Germinal center (tissue), 1 donor: ENCODE data around the gene IZUMO4.
A peak's percentile ranks its signal among the peaks of the same experiment; 100 is the strongest.

Source experiments
- DNase-seq: peaks from one replicate; pipeline ENCODE4 v3.0.0; 2012; ENCODE audit warnings: mixed read lengths, low spot score

The IZUMO4 gene

DNA sequence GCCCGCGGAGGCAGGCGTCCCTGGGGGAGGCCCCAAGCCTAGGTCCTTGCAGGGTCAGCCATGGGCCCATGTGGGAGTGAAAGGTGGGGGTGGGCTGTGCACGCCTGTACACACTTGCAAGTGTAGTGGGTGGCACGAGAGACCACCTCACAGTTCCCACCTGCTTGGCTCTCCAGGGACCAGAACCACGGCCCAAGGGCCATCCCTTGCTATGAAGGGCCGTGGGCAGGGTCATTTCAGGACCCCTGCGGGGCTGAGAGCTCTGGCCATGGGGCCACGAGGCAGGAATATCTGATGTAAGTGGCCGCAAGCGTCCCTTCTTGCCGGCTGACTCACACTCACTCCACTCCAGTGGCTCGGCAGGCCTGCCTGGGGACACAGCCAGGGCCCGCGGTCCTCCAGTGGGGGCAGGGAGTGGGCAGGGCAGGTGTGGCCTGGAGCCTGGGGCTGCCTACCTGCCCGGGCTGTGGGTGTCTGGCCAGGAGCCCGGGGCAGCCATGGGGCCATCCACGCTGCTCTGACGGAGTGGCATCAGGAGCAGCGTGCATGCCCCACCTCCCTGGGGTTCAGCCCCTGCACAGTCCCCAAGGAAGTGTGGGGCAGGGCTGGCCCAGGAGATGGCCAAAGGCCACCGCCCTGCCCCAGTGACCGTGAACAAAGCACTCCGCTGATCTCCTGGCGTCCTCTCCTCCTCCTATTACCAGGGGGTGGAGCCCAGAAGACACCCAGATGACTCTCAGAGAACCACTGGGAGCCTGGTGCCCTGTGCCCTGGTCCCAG, 37.1 kb upstream of the IZUMO4 start:
- DNase-seq = no peak

GRCh38 chr19:2060884-2061494, 35.7 kb upstream of the IZUMO4 start:
- no peak for DNase-seq

- DNase-seq = peak; percentile 97
These were observed 35.0 kb upstream of the IZUMO4 start for GRCh38 chr19:2061495-2062388.

GRCh38 chr19:2062389-2062729, 34.4 kb upstream of the IZUMO4 start:
- no peak for DNase-seq

DNA sequence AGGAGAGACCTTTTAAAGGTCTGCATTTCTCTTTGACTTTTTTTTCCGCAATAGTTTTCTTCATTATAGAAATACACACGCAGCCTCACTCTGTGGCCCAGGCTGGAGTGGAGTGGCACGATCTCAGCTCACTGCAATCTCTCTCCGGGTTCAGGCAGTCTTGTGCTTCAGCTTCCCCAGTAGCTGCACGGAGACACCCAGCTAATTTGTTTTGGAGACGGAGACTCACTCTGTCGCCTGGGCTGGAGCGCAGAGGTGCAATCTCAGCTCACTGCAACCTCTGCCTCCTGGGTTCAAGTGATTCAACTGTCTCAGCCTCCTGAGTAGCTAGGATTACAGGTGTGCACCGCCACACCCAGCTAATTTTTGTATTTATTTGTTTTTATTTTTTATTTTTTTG, 33.9 kb upstream of the IZUMO4 start:
- DNase-seq = no peak

GRCh38 chr19:2063824-2064223, 32.9 kb upstream of the IZUMO4 start:
- no peak for DNase-seq

GRCh38 chr19:2064395-2064787, 32.3 kb upstream of the IZUMO4 start:
- no peak for DNase-seq

DNA sequence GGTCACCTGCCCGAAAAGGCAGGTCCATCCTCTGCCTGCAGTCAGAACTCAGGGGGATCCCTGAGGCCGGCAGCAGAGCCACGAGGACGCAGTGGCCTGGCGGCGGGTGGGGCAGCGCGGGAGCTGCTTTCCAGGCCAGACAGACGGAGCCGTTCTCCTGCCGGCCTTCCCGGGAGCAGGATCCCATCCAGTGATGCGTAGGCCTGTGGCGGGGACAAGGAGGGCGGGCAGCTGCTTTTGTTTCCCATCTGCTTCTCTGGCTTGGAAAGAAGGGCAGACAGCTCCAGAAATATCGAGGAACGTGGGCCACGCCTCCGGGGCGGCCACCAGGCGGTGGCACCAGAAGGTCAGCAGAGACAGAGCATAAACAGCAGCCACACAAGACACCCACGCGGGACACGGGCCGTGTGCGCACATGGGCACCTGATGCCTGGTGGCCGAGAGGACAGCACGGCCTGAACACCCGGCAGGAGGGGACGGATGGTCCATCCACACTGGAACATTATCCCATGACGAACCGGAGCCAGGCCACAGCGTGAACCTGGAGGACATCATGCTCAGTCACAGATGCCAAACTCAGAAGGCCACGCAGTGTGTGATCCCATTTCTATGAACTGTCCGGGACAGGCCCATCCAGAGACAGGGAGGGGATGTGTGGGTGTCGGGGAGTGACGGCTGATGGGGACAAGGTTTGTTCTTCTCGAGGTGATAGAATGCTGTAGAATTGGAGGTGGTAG, 31.8 kb upstream of the IZUMO4 start:
- DNase-seq = no peak

GRCh38 chr19:2070436-2070827, 26.3 kb upstream of the IZUMO4 start:
- DNase-seq = no peak

DNA sequence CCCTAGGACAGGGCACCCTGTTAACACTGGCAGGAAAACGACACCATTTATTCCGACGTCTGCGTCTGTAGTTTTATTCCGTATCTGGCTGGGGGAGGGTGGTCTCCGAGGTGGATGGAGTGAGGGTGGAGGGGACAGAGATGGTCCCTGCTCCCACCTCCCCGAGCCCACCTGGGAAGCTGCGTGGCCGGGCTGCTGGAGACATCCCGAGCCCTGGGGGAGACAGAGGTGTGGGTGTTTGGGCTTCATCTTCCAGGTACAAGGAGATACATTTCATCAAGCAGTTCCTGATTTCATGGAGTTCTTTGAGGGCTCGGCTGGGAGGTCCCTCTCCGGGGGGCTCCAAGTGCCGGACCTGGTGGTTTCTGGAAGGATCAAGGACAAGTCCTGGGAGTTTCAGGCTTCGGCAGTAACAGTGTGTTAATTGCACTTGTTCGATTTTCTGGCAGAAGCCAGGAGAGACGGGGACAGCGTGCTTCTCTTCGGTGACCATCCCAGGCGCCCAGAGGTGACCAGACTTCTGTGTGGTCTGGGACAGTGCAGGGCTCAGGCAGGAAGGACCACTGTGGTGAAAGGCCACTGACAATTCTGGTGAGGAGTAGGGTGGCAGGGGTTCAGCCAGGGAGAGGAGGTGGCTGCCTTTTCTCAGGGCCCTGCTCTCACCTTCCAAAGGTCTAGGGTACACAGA, 25.6 kb upstream of the IZUMO4 start:
- DNase-seq = no peak

DNA sequence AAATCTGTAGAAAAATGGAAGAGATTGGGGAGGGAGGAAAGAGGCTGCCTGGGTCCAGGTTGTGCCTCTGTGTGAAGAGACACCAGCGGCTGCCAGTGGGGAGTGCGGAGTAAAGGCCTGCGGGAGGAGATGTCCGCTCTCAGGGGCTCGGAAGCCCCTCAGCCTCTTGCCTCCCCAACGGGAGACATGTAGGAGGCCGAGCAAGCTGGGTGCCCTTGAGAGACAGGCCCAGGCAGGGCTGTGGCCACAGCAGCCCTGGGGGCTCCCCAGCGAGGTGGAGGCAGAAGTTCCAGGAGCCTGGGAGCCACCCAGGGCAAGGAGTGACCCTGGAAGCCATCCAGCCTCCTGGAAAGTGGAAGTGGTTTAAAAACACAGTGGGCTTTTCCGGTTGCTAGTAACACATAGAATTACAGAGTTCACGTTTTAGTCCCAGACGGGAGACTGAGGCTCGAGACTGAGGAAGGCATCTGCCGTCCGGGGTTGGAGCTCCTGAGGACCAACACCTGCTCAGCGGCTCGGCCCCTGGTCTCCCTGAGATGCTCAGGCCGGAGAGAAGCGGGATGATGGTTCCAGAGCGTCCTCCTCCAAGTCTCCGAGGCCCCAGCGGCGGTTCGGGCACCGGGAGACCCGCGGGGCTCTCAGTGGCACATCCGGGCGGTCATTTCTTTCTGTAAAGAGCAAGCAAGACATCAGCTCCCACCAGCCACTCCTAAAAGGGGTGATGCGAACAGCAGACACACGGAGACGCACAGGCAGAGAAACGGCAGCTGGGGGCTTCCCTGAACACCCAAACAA, 23.8 kb upstream of the IZUMO4 start:
- no peak for DNase-seq

GRCh38 chr19:2076526-2076944, 20.2 kb upstream of the IZUMO4 start:
- DNase-seq = no peak

DNA sequence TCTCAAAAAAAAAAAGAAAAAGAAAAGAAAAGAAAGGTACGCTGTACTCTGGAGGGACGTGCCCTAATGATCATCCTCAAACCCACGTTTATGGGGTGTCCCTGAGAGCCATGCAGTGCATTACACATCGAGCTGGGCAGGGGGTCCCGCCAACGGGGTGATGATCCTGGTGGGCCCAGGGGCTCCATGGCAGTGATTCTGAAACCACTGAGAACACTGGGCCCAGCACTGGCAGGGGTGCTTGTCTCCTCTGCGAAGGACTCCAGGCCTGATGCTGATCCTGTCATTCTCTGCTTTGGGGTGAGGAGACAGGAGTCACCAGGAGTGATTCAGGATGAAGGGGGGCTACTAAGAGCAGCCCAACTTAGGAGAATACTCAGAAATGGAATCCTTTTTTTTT, 19.3 kb upstream of the IZUMO4 start:
- no peak for DNase-seq

- DNase-seq = no peak
These were observed 18.7 kb upstream of the IZUMO4 start for GRCh38 chr19:2077833-2078619.

- DNase-seq = no peak
These were observed 17.4 kb upstream of the IZUMO4 start for GRCh38 chr19:2079076-2079864.

GRCh38 chr19:2079865-2080301, 16.8 kb upstream of the IZUMO4 start:
- DNase-seq = no peak

DNA sequence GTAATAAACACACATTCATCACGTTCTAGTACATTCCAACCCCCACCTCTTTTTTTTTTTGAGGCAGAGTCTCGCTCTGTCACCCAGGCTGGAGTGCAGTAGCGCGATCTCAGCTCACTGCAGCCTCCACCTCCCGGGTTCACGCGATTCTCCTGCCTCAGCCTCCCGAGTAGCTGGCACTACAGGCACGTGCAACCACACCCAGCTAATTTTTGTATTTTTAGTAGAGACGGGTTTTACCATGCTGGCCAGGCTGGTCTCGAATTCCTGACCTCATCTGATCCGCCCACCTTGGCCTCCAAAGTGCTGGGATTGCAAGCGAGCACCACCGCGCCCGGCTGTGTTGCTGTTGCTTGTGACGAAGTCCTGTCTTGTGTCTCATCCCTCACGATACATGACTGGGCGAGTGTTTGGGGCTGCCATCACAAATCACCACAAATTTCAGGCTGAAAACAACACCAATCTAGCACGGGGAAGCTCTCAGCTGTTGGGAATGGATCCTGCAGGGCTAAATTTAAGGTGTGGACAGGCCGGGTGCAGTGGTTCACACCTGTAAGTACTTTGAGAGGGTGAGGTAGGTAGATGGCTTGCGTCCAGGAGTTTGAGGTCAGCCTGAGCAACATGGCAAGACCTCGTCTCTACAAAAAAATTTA, 16.3 kb upstream of the IZUMO4 start:
- no peak for DNase-seq
